Spinal cord (tissue), 10 donors: ENCODE measurements around the gene LARP1. TPM values are rescaled to one million over a fixed set of nuclear protein-coding genes. Genes with fewer than 3 reads are reported as not detected.
A peak's percentile ranks its signal among the peaks of the same experiment; 100 is the strongest.

ENCODE experiments used
- DNase-seq, 6 donors: peaks; one replicate each; pipeline versions ENCODE4 v3.0.0 to v3.0.0-alpha.2; 2013 to 2015; ENCODE audit warnings: low spot score in 6 of 6, low read depth in 4 of 6
- H3K27ac ChIP-seq: one replicate; pipeline ENCODE4 v1.5.1; 2013; ENCODE audit warnings: low read depth, low read length, control low read depth
- H3K27me3 ChIP-seq: one replicate; pipeline ENCODE4 v1.6.1; 2013; ENCODE audit warnings: low read length; ENCODE audit not compliant: control insufficient read depth, insufficient read depth
- H3K36me3 ChIP-seq: one replicate; pipeline ENCODE4 v1.6.1; 2013; ENCODE audit warnings: low read length; ENCODE audit not compliant: control insufficient read depth, insufficient read depth
- H3K4me1 ChIP-seq: one replicate; pipeline ENCODE4 v1.6.1; 2013; ENCODE audit warnings: low read length; ENCODE audit not compliant: control insufficient read depth, insufficient read depth
- H3K4me3 ChIP-seq: one replicate; pipeline ENCODE4 v1.5.1; 2013; ENCODE audit warnings: low read depth, low read length, control low read depth
- H3K9me3 ChIP-seq: one replicate; pipeline ENCODE4 v1.6.1; 2013; ENCODE audit warnings: low read length; ENCODE audit not compliant: control insufficient read depth, insufficient read depth
- WGBS: methylation state at CpG from one replicate; pipeline ENCODE4 v1.1.5; 2013; ENCODE audit warnings: missing lambda C conversion rate; ENCODE audit not compliant: insufficient coverage; 5-methylcytosine and 5-hydroxymethylcytosine counted together
- polyA plus RNA-seq, 2 donors: library from polyadenylated mRNA; unstranded; fragments of 120-200 nt; gene quantifications; one replicate each; pipeline ENCODE4 v1.2.1, GENCODE V29; 2013; ENCODE audit not compliant: insufficient read length in 2 of 2
- total RNA-seq, 2 donors: library from RNA; depleted of rRNA in 1 of 2; stranded (reverse); fragments of 120-200 nt in 1 of 2; fragments of >200 nt in 1 of 2; gene quantifications; one replicate each; pipeline versions ENCODE4 v1.2.3 to v1.2.4, GENCODE V29; 2013 to 2014
- donor health status: healthy.

The LARP1 gene
- total and polyA plus RNA-seq, 4 donors, result 59.0 to 136 (median 96.1) TPM

DNA sequence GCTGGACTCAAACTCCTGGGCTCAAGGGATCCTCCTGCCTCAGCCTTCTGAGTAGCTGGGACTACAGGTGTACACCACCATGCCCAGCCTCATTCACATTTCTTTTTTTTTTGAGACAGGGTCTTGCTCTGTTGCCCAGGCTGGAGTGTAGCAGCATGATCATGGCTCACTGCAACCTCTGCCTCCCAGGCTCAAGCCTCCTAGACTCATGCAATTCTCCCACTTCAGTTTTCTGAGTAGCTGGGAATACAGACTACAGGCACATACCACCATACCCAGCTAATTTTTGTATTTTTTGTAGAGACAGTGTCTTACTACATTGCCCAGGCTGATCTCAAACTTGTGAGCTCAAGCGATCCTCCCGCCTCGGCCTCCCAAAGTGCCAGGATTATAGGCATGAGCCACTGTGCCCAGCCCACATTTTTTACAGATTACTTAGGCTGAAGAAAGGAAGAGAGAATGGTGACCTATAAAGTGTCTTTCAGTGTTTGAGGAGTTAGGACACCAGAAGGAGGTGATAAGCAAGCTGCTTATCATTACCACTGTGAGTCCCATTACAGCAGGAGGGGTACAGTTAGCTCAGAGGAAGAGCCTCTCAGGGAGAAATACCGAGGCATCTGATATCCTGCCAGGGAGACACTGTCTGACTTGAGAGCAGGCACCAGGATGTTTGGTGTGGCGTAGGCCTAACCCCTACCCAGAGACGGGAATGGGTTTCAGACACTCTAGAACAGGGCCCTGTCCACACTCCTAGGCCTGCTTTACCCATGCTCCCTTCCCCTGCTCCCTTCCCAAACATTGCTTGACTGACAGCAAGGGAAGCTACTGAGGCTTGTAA is 85.5 kb downstream of the LARP1 start:
- Histone ChIP-seq H3K9me3 (no peaks in the 10 kb centered on the region), H3K36me3 (peaks cover 2% of the 10 kb centered on the region), H3K4me1 (no peaks in the 10 kb centered on the region), H3K4me3 (no peak overlapping the region), H3K27me3 (no peaks in the 10 kb centered on the region), H3K27ac (no peak overlapping the region)
- DNase-seq, result no peak
- 81% methylated on average over 2 of the region's 6 CpGs for WGBS

GRCh38 chr5:154841273-154841661 is 86.1 kb downstream of the LARP1 start:
- Histone ChIP-seq H3K4me3 (no peak overlapping the region), H3K27ac (no peak overlapping the region), H3K4me1 (no peaks in the 10 kb centered on the region), H3K9me3 (no peaks in the 10 kb centered on the region), H3K27me3 (no peaks in the 10 kb centered on the region), H3K36me3 (peaks cover 2% of the 10 kb centered on the region)
- no peak for DNase-seq

- no peaks in the 10 kb centered on the region for H3K36me3 ChIP-seq
- no peaks in the 10 kb centered on the region for H3K4me1 ChIP-seq
- H3K4me3 ChIP-seq, result no peak overlapping the region
- H3K9me3 ChIP-seq, result no peaks in the 10 kb centered on the region
- DNase-seq, result no peak
- WGBS, result 93% methylated on average over 3 of the region's 6 CpGs
- no peak overlapping the region for H3K27ac ChIP-seq
- no peaks in the 10 kb centered on the region for H3K27me3 ChIP-seq
Measured at GRCh38 chr5:154842689-154843530, 87.7 kb downstream of the LARP1 start.

GRCh38 chr5:154844809-154845208 is 89.6 kb downstream of the LARP1 start:
- Histone ChIP-seq H3K9me3 (no peaks in the 10 kb centered on the region), H3K4me3 (no peak overlapping the region), H3K4me1 (no peaks in the 10 kb centered on the region), H3K36me3 (no peaks in the 10 kb centered on the region), H3K27me3 (no peaks in the 10 kb centered on the region), H3K27ac (no peak overlapping the region)
- WGBS, result 100% methylated on average over 1 of the region's 5 CpGs
- DNase-seq, result no peak

- H3K4me3 ChIP-seq, result peak overlapping the region; percentile 77
- H3K27ac ChIP-seq, result peak overlapping the region; percentile 97
- H3K27me3 ChIP-seq, result no peaks in the 10 kb centered on the region
- peaks cover 10% of the 10 kb centered on the region for H3K4me1 ChIP-seq
- 73% methylated on average over 3 of the region's 6 CpGs for WGBS
- peak in 1 of 6 donors; percentile 37 for DNase-seq
- no peaks in the 10 kb centered on the region for H3K9me3 ChIP-seq
- H3K36me3 ChIP-seq, result no peaks in the 10 kb centered on the region
Measured at GRCh38 chr5:154849264-154849785, 94.1 kb downstream of the LARP1 start.

- Histone ChIP-seq H3K27ac (peak overlapping the region; percentile 97), H3K36me3 (no peaks in the 10 kb centered on the region), H3K27me3 (no peaks in the 10 kb centered on the region), H3K4me1 (peaks cover 10% of the 10 kb centered on the region), H3K4me3 (peak overlapping the region; percentile 77), H3K9me3 (no peaks in the 10 kb centered on the region)
- DNase-seq, result peak in 1 of 6 donors; percentile 23
- WGBS, result 60% methylated on average over 2 of the region's 2 CpGs
Measured at GRCh38 chr5:154849791-154850201, 94.6 kb downstream of the LARP1 start.

DNA sequence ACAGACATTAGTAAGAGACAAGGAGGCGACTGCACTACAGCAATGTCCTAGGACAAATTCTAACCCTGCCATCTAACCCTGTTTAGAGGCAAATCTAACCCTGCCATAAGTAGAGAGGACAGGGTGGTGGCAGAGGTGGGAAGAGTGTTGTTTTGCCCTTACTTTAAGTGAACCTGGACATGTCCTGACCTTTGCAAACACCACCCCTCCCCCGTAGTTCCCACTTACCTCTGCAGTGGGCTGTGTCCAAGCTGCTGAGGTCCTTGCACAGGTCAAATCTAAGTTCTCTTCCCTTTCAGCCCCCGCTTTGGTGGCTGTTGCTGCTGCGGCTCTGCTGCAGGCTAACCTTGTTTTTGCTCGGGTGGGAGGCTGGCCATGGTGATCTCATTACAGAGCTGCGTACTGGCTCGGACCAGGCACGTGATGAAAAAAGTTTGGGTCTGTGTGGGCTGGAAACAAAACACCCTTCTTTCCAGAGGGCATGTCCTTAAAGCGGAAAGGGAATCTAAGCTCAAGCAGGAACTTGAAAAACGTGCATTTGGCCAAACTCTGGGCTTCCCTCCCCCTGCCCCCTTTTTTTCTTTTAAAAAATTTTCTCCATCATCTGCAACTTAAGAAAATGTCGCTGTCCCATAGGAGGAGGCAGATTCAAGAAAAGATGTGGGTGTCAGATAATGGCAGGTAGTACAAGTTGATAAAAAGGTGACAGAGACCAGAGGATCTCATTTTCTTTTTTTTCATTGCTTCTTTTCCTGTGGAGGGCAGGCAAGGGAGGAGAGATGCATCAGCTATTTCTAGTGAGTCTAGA is 95.3 kb downstream of the LARP1 start, which contains the start of gene FAXDC2:
TSS of gene FAXDC2 (minus strand) at position 349 of the 808 bp plus-strand sequence. CDS start 12,425 bp downstream, outside the sequence.
- Histone ChIP-seq H3K27me3 (no peaks in the 10 kb centered on the region), H3K4me3 (peak within 1 kb of the TSS; percentile 77), H3K36me3 (no peaks in the 10 kb centered on the region), H3K4me1 (peaks cover 10% of the 10 kb centered on the region), H3K9me3 (no peaks in the 10 kb centered on the region), H3K27ac (peak within 1 kb of the TSS; percentile 97)
- WGBS, result 4% methylated on average over 8 of the region's 11 CpGs
- peak in 5 of 6 donors; percentile 15 to 87 (median 46) for DNase-seq

DNA sequence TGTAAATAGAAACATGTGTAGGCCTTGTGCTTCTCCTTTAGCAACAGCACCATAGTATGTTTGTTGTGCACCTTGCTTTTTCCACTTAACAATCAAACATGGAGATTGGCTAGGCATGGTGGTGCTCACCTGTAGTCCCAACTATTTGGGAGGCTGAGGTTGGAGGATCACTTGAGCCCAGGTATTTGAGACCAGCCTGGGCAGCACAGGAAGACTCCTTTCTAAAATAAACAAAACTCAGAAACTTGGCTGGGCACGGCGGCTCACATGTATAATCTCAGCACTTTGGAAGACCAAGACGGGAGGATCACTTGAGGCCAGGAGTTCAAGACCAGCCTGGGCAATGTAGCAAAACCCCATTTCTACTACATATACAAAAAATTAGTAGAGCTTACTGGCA is 96.2 kb downstream of the LARP1 start:
- Histone ChIP-seq H3K4me3 (no peak overlapping the region), H3K9me3 (no peaks in the 10 kb centered on the region), H3K4me1 (peaks cover 11% of the 10 kb centered on the region), H3K36me3 (no peaks in the 10 kb centered on the region), H3K27ac (peak overlapping the region; percentile 97), H3K27me3 (no peaks in the 10 kb centered on the region)
- DNase-seq, result no peak
- WGBS, result 100% methylated on average over 2 of the region's 3 CpGs
